ENCODE measurements around the gene SLC12A2. TPM values are rescaled to one million over a fixed set of nuclear protein-coding genes. Genes with fewer than 3 reads are reported as not detected.

The SLC12A2 gene
- total and polyA plus RNA-seq, 2 donors from 2014 or later: 3.8 to 21.0 TPM

- intact Hi-C loops (cut with DNase I): no loop called here
- FAIRE-seq (no peak), DNase-seq (no peak)
- no peaks in the 10 kb centered on the region for H3K4me1 ChIP-seq (ENCODE audit: control insufficient read depth in 2 of 3, insufficient read depth in 2 of 3, low read depth in 1 of 3, low read length in 3 of 3)
- H3K9me3 ChIP-seq (ENCODE audit: control insufficient read depth in 2 of 3, insufficient read depth in 1 of 3, low read length in 3 of 3): no peaks in the 10 kb centered on the region
- H3K27ac ChIP-seq (ENCODE audit: low read depth in 2 of 2, low read length in 2 of 2): no peak overlapping the region
- H3K9ac ChIP-seq (ENCODE audit: low read length in 3 of 3): no peak overlapping the region
- no peaks in the 10 kb centered on the region for H3K27me3 ChIP-seq (ENCODE audit: control insufficient read depth, insufficient read depth, low read length)
- no peak for TF ChIP-seq CTCF (IDR thresholded peaks at IDR 0.05; ENCODE audit: borderline replicate concordance, extremely low read depth, insufficient read depth)
- no peaks in the 10 kb centered on the region for H3K36me3 ChIP-seq (ENCODE audit: control insufficient read depth in 2 of 3, insufficient read depth in 3 of 3, low read length in 3 of 3)
- no peak overlapping the region for H3K4me3 ChIP-seq (ENCODE audit: low read length in 3 of 3)
Measured at GRCh38 chr5:128237000-128237399, 153.4 kb downstream of the SLC12A2 start.

- no peaks in the 10 kb centered on the region for H3K27me3 ChIP-seq (ENCODE audit: control insufficient read depth, insufficient read depth, low read length)
- no peak for FAIRE-seq
Measured at GRCh38 chr5:128237546-128237945, 154.0 kb downstream of the SLC12A2 start.

More at GRCh38 chr5:128237546-128237945, 154.0 kb downstream of the SLC12A2 start:
- Histone ChIP-seq H3K9me3 (ENCODE audit: control insufficient read depth in 2 of 3, insufficient read depth in 1 of 3, low read length in 3 of 3) (no peaks in the 10 kb centered on the region), H3K4me1 (ENCODE audit: control insufficient read depth in 2 of 3, insufficient read depth in 2 of 3, low read depth in 1 of 3, low read length in 3 of 3) (no peaks in the 10 kb centered on the region), H3K4me3 (ENCODE audit: low read length in 3 of 3) (no peak overlapping the region), H3K9ac (ENCODE audit: low read length in 3 of 3) (no peak overlapping the region), H3K36me3 (ENCODE audit: control insufficient read depth in 2 of 3, insufficient read depth in 3 of 3, low read length in 3 of 3) (no peaks in the 10 kb centered on the region), H3K27ac (ENCODE audit: low read depth in 2 of 2, low read length in 2 of 2) (no peak overlapping the region)
- peak in 2 of 5 donors; percentile 37 to 39 for DNase-seq
- intact Hi-C loops (cut with DNase I): no loop called here
- no peak for TF ChIP-seq CTCF (IDR thresholded peaks at IDR 0.05; ENCODE audit: borderline replicate concordance, extremely low read depth, insufficient read depth)

Measured in kidney (tissue), 14 donors.